Suprapubic skin (tissue), 3 donors: Measurements from ENCODE around the gene PXYLP1.

Experiments used
- EP300 ChIP-seq: sonication (generic); formaldehyde crosslinking; IDR thresholded peaks from one replicate; pipeline ENCODE4 v1.6.1; 2017; ENCODE audit warnings: antibody characterized with exemption
- POLR2A ChIP-seq, 2 donors: fragments of 450-650 bp; IDR thresholded peaks; one replicate each; pipeline ENCODE4 v1.6.1; 2017; ENCODE audit warnings: antibody characterized with exemption in 2 of 2, mild to moderate bottlenecking in 2 of 2, moderate library complexity in 2 of 2
- TF ChIP-seq, protein P1 (sequence below), 2 donors: fragments of 200-600 bp in 1 of 2; fragments of 450-650 bp in 1 of 2; sonication (generic) in 1 of 2; IDR thresholded peaks; one replicate each; pipeline ENCODE4 v1.5.1; 2016 to 2019; ENCODE audit warnings: antibody characterized with exemption in 2 of 2, mild to moderate bottlenecking in 1 of 2, moderate library complexity in 1 of 2

- TF ChIP-seq, protein P1, sequence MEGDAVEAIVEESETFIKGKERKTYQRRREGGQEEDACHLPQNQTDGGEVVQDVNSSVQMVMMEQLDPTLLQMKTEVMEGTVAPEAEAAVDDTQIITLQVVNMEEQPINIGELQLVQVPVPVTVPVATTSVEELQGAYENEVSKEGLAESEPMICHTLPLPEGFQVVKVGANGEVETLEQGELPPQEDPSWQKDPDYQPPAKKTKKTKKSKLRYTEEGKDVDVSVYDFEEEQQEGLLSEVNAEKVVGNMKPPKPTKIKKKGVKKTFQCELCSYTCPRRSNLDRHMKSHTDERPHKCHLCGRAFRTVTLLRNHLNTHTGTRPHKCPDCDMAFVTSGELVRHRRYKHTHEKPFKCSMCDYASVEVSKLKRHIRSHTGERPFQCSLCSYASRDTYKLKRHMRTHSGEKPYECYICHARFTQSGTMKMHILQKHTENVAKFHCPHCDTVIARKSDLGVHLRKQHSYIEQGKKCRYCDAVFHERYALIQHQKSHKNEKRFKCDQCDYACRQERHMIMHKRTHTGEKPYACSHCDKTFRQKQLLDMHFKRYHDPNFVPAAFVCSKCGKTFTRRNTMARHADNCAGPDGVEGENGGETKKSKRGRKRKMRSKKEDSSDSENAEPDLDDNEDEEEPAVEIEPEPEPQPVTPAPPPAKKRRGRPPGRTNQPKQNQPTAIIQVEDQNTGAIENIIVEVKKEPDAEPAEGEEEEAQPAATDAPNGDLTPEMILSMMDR (IDR thresholded peaks at IDR 0.05) = no peak
- TF ChIP-seq EP300 (no peak), POLR2A (IDR thresholded peaks at IDR 0.05) (no peak)
These were observed 6.3 kb downstream of the PXYLP1 start for GRCh38 chr3:141237701-141238521.
